Common myeloid progenitor, CD34-positive (primary cell): Measurements from ENCODE around the gene GNAO1.

ENCODE experiments used
- CTCF ChIA-PET: fragments of 350-600 bp; sonication (Branson Sonifier 250); formaldehyde crosslinking; loops from one replicate; lab custom pipeline; 2021; ENCODE audit warnings: antibody characterized with exemption; lab: Charles Lee
- POLR2A ChIA-PET: fragments of 350-600 bp; sonication (Branson Sonifier 250); formaldehyde crosslinking; loops from one replicate; lab custom pipeline; 2021; ENCODE audit warnings: antibody characterized with exemption; lab: Charles Lee
- DNase-seq, 3 donors: peaks; one replicate each; pipeline versions ENCODE4 v3.0.0 to v3.0.0-alpha.2; 2013
- H3K27ac ChIP-seq, 2 experiments: 1 replicate in 1 of 2; 2 replicates in 1 of 2; pipeline ENCODE4 v1.7.0; 2013; ENCODE audit warnings: inconsistent platforms in 2 of 2, low read length in 2 of 2, mild to moderate bottlenecking in 2 of 2, low read depth in 1 of 2, moderate library complexity in 1 of 2; ENCODE audit not compliant: severe bottlenecking in 2 of 2, insufficient read depth in 1 of 2, poor library complexity in 1 of 2
- H3K27me3 ChIP-seq, 5 experiments: replicated peaks in 2 of 5; 1 replicate in 3 of 5; 2 replicates in 2 of 5; pipeline versions ENCODE4 v1.6.1 to v1.7.0; 2013; ENCODE audit warnings: low read length in 4 of 5, mild to moderate bottlenecking in 2 of 5, moderate library complexity in 2 of 5, inconsistent platforms in 1 of 5; ENCODE audit not compliant: insufficient read depth in 5 of 5, control insufficient read depth in 4 of 5
- H3K36me3 ChIP-seq, 4 experiments: 1 replicate in 2 of 4; 2 replicates in 2 of 4; pipeline versions ENCODE4 v1.6.1 to v1.7.0; 2013; ENCODE audit warnings: low read length in 3 of 4, control low read depth in 1 of 4, mild to moderate bottlenecking in 1 of 4; ENCODE audit not compliant: control insufficient read depth in 4 of 4, insufficient read depth in 4 of 4
- H3K4me1 ChIP-seq, 4 experiments: 1 replicate in 3 of 4; 2 replicates in 1 of 4; pipeline versions ENCODE4 v1.6.1 to v1.7.1; 2013; ENCODE audit warnings: low read length in 3 of 4, mild to moderate bottlenecking in 3 of 4, control low read depth in 1 of 4, inconsistent platforms in 1 of 4, moderate library complexity in 1 of 4; ENCODE audit not compliant: control insufficient read depth in 4 of 4, insufficient read depth in 4 of 4; ENCODE audit errors: control extremely low read depth in 1 of 4
- H3K4me3 ChIP-seq, 7 experiments: 1 replicate in 4 of 7; 2 replicates in 3 of 7; pipeline versions ENCODE4 v1.5.1 to v1.7.0; 2013; ENCODE audit warnings: mild to moderate bottlenecking in 7 of 7, low read length in 6 of 7, moderate library complexity in 6 of 7, inconsistent platforms in 2 of 7, low read depth in 2 of 7, control low read depth in 1 of 7; ENCODE audit not compliant: insufficient read depth in 4 of 7, control insufficient read depth in 1 of 7; ENCODE audit errors: extremely low read depth in 1 of 7
- H3K9me3 ChIP-seq, 5 experiments: 1 replicate in 4 of 5; 2 replicates in 1 of 5; pipeline versions ENCODE4 v1.6.1 to v1.7.1; 2013; ENCODE audit warnings: low read length in 4 of 5, mild to moderate bottlenecking in 2 of 5, inconsistent platforms in 1 of 5, low read depth in 1 of 5, moderate library complexity in 1 of 5; ENCODE audit not compliant: control insufficient read depth in 4 of 5, insufficient read depth in 2 of 5; ENCODE audit errors: control extremely low read depth in 1 of 5
- whole genome bisulfite sequencing: methylation state at CpG from one replicate; pipeline ENCODE4 v1.1.5; 2013; ENCODE audit not compliant: insufficient coverage; 5-methylcytosine and 5-hydroxymethylcytosine counted together

GNAO1 gene

DNA sequence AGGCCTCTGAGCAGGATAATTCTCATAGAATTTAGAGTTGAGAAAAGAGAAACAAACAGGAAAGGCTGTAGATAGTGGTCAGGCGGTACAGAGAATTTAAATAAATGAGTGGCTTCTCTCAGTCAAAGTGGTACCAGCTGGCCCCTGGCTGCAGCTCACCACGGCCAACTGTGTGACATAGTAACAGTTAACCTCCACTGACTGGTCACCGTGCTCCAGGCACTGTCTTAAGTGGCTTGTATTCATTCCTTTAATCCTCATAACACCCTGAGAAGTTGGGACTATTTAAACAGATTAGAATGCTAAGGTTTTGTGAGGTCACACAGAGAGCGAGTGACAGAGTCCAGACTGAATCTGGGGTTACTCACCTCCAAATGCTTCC, 108.9 kb downstream of the GNAO1 start:
- DNase-seq = no peak
- Histone ChIP-seq H3K36me3 (no peaks in the 10 kb centered on the region), H3K9me3 (no peaks in the 10 kb centered on the region), H3K4me1 (peaks cover 0 to 71% (median 59%) of the 10 kb centered on the region in 4 experiments), H3K27me3 (no peaks in the 10 kb centered on the region), H3K4me3 (no peak overlapping the region), H3K27ac (peak overlapping the region in 1 of 2 experiments; percentile 28)
- CTCF ChIA-PET = interaction anchor here (1.0 to 1.4 kb wide), 5 partner anchors 13 to 97 kb away, joined by 3 to 5 read pairs (median 4); no protein-coding TSS in a partner anchor
- WGBS = 96% methylated on average over 3 of the region's 4 CpGs
- POLR2A ChIA-PET = interaction anchor here (0.6 kb wide), 1 partner anchor 787 kb away, joined by 5 read pairs; no protein-coding TSS in a partner anchor

- peak overlapping the region in 1 of 7 experiments; percentile 23 for H3K4me3 ChIP-seq
- no peaks in the 10 kb centered on the region for H3K27me3 ChIP-seq
- peak; percentile 60 to 92 (median 88) for DNase-seq
- WGBS = 61% methylated on average over 11 of the region's 14 CpGs
- ChIA-PET POLR2A (no interaction called here), CTCF (interaction anchor here (0.7 to 3.0 kb wide), 7 partner anchors 10 to 109 kb away, joined by 3 to 13 read pairs (median 3); partner anchors contain the start of gene GNAO1)
- H3K4me1 ChIP-seq = peaks cover 0 to 66% (median 51%) of the 10 kb centered on the region in 4 experiments
- H3K27ac ChIP-seq = no peak overlapping the region
- H3K36me3 ChIP-seq = no peaks in the 10 kb centered on the region
- no peaks in the 10 kb centered on the region for H3K9me3 ChIP-seq
These were observed 109.9 kb downstream of the GNAO1 start for GRCh38 chr16:56300891-56301850.

- no peak for DNase-seq
- no peak overlapping the region for H3K27ac ChIP-seq
- H3K4me1 ChIP-seq = peaks cover 0 to 55% (median 44%) of the 10 kb centered on the region in 4 experiments
- 100% methylated on average over 4 of the region's 5 CpGs for WGBS
- ChIA-PET POLR2A (no interaction called here), CTCF (interaction anchor here (0.8 to 3.0 kb wide), 6 partner anchors 9 to 261 kb away, joined by 3 to 13 read pairs (median 4); no protein-coding TSS in a partner anchor)
- H3K9me3 ChIP-seq = no peaks in the 10 kb centered on the region
- H3K36me3 ChIP-seq = no peaks in the 10 kb centered on the region
- H3K27me3 ChIP-seq = no peaks in the 10 kb centered on the region
- H3K4me3 ChIP-seq = no peak overlapping the region
These were observed 111.2 kb downstream of the GNAO1 start for GRCh38 chr16:56302506-56302905.

DNA sequence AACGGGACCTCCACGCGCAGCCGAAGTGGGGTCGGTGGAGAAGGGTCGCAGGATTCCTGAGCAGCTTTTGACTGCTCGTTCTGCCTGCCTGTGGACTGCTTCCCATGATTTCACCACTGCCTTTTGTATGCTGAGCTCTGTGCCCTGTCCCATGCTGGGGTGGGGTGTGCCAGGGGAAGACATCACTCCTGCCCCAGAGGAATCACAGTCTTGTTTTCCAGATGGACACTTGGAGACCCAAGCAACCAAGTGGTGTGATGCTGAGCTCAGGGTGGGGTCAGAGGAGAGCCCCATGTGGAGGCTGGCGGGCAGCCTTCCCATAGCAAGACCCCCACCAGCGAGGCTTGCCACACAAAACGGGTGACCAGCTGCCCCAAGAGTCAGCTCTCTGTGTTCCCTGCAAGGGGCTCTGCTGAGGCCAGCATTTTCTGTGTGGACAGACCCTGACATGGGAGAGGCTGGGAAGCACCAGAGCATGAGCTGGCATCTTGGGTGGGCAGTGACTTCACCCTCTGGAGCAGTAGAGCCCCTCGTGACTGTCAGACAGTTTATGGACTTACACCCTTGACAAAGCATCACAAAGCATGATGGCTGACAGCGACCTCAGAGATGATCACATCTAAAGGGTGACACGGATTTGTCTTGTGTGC, 111.9 kb downstream of the GNAO1 start:
- H3K4me3 ChIP-seq = no peak overlapping the region
- H3K36me3 ChIP-seq = no peaks in the 10 kb centered on the region
- CTCF ChIA-PET = interaction anchor here (1.2 to 3.0 kb wide), 3 partner anchors 8 to 262 kb away, joined by 3 to 13 read pairs (median 9); no protein-coding TSS in a partner anchor
- POLR2A ChIA-PET = no interaction called here
- H3K27me3 ChIP-seq = no peaks in the 10 kb centered on the region
- H3K9me3 ChIP-seq = no peaks in the 10 kb centered on the region
- peaks cover 0 to 48% (median 38%) of the 10 kb centered on the region in 4 experiments for H3K4me1 ChIP-seq
- 100% methylated on average over 13 of the region's 13 CpGs for WGBS
- no peak for DNase-seq
- no peak overlapping the region for H3K27ac ChIP-seq

DNA sequence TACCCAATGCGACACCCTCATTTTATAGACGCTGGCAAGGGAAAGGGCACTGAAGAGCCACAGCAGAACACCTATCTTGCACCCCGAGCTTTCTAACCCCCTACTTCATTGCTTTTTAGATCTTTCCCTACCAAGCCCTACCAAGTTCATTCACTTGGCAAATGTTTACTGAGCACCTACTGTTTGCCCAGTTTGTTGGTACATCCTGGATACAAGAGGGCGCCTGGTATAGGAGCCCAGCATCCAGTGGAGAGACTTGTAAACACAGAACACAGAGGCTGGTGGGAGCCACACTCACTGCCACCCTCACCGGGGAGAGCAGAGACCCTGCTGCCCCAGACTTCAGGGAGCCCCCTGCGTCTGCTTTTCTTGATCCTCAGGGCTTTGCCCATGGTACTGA, 112.6 kb downstream of the GNAO1 start:
- no peak overlapping the region for H3K4me3 ChIP-seq
- WGBS = 100% methylated on average over 5 of the region's 6 CpGs

GRCh38 chr16:56305956-56306565, 114.8 kb downstream of the GNAO1 start:
- Histone ChIP-seq H3K27me3 (no peaks in the 10 kb centered on the region), H3K4me1 (peaks cover 0 to 22% (median 14%) of the 10 kb centered on the region in 4 experiments), H3K4me3 (no peak overlapping the region), H3K27ac (no peak overlapping the region), H3K9me3 (no peaks in the 10 kb centered on the region), H3K36me3 (no peaks in the 10 kb centered on the region)
- CTCF ChIA-PET = interaction anchor here (0.6 to 6.0 kb wide), 3 partner anchors 9 to 36 kb away, joined by 4 to 29 read pairs (median 5); no protein-coding TSS in a partner anchor
- POLR2A ChIA-PET = no interaction called here
- no peak for DNase-seq
- 61% methylated on average over 9 of the region's 9 CpGs for WGBS

More for the DNA sequence above, 112.6 kb downstream of the GNAO1 start:
- POLR2A ChIA-PET = no interaction called here
- Histone ChIP-seq H3K27ac (no peak overlapping the region), H3K27me3 (no peaks in the 10 kb centered on the region), H3K36me3 (no peaks in the 10 kb centered on the region), H3K9me3 (no peaks in the 10 kb centered on the region), H3K4me1 (peaks cover 0 to 41% (median 32%) of the 10 kb centered on the region in 4 experiments)
- DNase-seq = no peak
- CTCF ChIA-PET = no interaction called here
